HG03469 (cell line): ENCODE data around the gene NSG1.
"Not testable (repeated sequence)": the region's sequence is repeated elsewhere in the genome, so short reads cannot be mapped to it uniquely, and the experiment has no call there.

Experiments used
- ATAC-seq: cut with Tn5 transposase; IDR thresholded peaks from one replicate; pipeline ENCODE4 v1.9.1; 2021; ENCODE audit warnings: mild to moderate bottlenecking, moderate library complexity, moderate number of reproducible peaks; ENCODE audit not compliant: unreplicated experiment

The NSG1 gene

DNA sequence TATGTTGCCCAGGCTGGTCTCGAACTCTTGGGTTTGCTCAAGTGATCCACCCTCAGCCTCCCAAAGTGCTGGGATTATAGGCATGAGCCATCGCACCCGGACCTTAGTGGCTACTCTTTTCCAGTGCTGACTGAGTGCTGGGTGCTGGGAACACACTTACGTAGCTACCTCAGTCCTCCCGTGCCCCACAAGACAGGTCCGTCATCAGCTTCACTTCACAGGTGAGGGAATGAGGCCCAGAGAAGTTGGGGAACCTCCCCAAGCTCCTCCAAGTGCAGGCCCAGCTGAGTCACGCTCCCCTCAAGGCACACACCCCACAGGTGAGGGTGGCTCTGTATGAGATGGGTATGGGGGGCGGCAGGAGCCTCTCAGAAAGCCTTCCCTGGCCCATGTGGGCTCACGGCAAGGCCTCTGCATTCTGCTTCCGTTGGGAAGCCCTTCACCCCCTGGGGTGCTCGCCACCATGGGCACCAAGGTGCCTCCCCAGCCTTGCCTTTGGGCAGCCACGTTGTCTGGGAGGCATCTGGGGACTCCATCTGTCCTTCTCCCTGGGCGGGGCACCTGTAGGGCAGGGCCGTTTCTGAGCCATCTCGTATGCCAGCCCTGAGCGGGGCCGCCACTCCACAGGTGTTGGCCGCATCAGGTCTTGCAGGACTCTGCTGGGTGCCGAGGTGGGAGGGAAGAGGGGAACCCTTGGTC lies 28.4 kb downstream of the NSG1 start:
- no peak for ATAC-seq

DNA sequence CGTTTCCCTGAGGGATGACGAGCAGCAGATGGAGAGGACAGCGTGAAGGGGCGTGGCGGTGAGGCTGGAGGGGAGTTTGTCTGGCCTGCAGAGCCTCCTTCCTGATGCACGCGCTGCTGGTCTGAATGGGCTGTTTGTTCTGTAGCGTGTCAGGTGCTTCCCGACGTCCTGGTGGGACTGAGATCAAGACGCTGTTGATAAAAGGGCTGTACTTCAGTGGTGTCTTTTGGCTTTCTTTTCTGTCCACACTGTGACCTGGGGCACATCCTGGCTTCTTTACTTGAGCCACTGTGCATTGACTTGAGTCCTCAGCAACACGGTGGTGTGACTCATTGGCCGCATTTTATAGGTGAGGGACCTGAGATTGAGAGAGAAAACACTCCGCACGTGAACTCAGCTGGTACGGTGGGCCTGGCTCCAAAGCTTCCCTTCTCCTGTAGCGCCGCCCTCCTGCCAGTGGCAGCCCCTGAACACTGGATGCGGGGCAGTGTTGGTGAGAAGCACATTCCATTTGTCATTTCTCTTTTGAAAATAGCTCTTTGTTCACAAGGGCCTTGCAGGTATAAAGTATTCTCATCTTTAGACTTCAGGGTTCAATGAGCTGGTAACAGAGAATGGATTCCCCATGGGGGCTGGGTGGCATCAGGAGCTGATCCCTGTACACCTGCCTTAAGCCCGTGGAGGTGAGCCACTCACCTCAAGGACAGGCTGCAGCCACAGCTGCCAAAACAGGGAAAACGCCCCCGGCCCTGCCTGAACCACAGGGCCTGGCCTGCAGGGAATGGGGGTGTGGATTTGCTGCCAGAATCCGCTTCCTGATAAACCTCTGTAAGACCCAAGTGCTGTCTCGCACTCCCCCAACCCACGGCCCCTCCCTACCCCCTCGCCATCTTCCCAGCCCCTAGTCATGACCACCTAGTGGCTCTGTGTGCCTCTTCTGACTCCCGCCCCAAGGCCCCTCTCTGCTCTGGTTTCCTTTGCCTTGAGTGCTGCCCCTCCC lies 29.2 kb downstream of the NSG1 start:
- no peak for ATAC-seq

DNA sequence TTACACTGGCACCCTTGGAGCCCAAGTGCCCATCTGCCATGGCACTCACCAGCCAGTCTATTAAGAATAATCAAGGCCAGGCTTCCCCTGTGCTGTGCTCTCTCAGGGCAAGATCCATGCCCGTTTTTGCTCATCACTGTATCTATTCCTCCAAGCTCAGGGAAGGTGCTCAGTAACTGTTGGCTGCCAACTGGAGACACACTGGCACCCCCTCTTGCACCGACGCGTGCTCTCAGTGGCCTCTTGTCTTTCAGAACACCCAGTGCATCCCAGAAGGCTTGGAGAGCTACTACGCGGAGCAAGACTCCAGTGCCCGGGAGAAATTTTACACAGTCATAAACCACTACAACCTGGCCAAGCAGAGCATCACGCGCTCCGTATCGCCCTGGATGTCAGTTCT lies 30.1 kb downstream of the NSG1 start:
- no peak for ATAC-seq

DNA sequence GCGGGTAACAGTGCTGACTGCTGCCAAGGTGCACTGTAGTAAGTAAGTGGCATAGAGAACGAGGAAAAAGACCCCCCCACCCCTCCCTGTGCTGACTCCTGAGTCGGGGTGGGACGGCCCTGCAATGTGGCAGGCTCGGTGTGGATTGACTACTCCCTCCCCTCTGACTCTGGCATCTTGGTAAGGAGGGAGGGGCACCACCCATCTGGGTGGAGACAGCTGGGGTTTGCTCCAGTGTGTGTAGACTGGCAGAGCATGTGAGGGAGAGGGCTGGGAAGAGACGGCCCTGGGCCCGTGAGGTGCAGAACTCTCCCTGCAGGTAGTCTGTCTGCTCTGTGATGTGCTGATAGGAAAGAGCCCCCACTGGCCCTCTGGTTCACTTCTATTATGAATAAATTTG lies 31.0 kb downstream of the NSG1 start:
- no peak for ATAC-seq

DNA sequence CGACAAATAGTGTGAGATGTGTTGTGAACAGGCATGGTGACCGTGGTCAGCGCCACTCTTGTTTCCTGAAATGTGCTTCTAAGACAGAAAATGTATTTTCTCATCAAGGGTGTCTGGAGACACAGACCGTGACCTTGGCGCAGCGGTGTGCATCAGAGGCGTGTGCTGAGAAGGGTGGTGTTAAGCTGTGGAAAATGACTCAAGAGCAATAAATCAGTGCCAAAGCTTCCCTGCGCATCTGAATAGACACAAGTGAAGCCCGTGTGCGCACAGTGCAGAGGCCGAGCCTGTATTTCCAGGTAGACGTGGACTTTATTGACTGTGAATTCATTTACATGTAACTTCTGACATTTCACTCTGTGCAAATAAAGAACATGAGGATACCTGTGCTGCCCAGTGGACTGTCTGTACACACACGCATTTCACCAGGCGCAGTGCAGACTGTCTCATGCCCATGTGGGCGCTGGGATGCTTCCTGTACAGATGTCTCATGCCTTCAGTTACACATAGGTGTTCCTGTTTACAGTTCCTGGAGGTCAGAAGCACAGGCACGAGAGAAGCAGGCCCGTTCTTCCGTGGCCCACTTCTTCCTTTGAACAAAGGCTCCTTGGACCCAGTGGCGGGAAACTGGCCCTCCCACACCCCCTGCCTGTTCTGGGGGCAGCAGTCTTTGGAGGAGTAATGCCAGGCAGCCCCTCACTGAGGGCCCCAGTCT lies 31.9 kb downstream of the NSG1 start:
- no peak for ATAC-seq

DNA sequence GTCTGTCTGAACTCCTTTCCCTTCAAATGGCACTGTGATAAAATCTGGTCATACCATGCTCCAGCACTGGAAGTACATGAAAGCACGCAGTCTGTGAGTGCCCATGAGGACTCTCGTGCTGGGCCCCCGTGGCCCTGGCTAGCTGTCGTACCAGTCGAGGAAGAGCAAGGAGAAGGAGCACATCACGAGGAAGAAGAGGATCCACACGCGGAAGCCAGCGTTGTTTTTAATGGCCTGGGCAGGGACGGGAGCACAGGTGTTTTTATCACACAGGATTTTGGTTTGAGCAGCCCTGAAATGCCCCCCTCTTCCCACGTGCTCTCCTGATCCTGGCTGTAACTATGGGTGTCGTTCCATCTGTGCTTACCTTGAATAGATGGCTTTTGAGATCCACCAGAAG lies 33.0 kb downstream of the NSG1 start:
- ATAC-seq = no peak

DNA sequence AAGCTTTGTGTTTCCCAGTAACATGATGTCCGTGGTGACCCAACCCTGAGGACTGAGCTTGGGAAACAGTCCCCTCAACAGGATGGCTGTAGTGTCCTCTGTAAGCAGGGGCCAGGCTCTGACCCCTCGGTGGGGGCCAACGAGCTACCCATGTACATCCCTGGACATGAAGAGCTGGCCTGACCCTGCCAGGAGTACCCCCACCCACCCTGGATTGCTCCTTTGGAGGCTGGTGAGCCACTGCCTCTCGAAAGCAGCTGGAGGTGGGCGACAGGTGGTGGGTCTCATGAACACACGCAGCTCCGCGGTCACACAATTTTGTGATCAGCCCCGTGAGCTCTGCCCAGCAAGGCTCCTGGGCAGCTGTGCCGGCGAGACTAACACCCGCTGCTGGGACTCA lies 33.5 kb downstream of the NSG1 start:
- ATAC-seq = no peak

DNA sequence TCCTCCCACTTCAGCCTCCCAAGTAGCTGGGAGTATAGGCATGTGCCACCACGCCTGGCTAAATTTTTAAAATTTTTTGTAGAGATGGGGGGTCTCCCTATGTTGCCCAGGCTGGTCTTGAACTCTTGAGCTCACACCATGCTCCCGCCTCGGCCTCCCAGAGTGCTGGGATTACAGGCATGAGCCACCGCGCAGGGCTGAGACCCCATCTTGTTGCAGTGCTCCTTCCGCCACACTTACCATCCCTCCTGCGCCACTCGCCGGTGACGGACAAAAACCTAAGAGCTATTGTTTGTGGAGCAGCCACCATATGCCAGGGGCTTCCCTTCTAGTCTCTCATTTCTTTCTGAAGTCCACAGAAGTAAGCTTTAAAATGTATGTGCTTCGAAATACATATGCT lies 34.5 kb downstream of the NSG1 start:
- no peak for ATAC-seq

DNA sequence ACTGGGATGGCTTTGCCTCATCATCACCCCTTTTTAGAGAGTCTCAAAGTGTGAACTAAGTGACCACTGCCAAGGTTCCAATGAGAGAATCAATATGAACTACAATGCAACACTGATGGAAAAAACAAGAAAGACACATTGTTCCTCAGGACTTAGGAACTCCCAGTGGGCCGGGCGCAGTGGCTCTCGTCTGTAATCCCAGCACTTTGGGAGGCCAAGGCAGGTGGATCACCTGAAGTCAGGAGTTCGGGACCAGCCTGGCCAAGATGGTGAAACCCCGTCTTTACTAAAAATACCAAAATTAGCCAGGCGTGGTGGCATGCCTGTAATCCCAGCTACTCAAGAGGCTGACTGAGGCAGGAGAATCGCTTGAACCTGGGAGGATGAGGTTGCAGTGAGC lies 35.2 kb downstream of the NSG1 start:
- not testable (repeated sequence) for ATAC-seq

DNA sequence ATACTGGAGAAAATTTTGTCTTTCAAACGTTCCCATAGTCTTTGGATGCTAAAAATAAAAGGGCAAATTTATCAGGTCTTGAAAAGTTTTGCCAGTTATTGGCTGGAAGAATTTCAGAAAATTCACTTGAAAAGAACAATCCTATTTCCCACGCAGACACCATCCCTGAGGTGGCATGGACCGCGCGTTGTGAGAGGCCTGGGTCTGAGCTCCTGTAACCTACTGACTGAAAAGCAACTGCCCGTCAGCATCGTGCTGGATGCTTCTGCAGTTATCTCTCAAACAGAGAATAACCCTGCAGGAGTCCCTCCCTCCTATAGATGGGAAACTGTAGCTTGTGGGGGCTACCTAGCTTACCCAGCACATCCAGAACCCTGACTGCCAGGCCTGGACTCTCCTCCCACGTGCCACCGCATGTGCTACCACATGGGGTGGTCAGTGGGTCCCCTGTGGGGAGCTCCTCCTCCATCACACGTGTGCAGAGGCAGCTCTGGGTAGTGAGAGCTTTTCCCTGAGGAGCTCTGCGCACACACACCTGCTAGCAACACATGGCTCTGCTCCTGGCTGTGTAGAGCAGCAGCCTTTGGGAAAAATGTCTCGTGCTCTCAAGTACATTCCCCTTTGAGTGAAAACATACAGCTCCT lies 36.1 kb downstream of the NSG1 start:
- no peak for ATAC-seq

DNA sequence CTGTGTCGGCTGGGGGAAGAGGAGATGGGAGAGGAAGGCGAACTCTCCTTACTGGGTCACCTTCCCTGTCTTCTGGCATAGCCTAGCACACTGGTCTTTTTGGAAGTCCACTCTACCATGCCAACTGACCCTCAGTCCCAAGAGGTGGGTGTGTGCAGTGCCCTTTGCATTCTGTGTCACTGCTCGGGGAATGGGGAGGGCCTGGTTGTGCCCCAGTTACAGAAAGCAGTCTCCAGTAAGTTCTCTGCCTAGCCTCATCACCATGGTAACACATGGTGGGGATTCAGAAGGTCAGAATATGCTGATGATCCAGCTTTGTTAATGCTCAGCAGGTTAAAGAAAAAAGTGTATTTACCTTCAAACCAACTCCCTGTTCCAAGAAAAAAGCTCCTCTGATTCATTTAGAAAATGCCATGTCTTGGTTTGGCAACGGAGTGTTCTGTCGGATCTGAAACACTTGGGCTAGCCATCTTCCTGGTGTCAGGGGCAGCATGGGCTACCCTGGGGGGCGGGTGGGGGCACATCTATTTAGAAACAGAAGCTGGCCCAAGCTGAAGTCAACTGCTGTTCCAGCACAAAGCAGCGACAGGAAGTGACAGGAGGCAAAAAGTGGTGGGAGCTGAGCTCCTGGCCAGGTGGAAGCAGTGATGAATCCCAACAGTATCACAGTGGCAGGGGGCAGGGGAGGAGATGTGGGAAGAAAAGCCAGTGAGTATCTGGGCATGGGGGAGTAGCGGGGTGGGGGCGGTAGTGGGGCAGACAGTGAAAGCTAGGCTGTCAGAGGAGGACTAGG lies 37.0 kb downstream of the NSG1 start:
- ATAC-seq = no peak

DNA sequence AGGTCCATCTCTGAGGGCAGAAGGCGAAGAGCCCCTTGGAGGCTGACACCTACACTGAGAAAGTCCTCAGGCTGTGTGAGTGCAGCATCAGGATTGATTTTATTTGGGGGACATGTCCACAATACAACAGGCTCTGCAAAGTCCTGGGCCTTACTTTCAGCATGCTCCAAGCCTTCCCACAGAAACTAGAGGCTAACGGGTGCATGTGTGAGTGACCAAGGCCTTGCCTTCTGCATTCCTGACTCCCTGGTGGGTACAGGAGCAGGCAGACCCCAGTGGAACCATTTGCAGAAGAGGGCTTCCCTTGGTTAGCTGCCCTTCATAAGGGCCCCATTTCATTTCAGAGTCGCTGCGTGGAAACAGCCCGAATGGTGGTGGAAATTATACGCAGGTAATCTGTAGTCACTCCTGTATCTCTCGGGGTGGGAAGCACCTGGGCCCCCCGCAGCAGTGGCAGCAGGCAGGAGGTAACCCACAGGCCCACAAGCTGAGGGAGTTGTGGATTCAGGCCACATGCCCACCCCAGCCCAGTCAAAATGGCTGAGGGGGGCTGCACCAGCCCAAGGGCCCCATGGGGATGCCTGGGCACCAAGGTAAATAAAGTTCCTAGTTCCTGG lies 37.7 kb downstream of the NSG1 start:
- ATAC-seq = no peak

DNA sequence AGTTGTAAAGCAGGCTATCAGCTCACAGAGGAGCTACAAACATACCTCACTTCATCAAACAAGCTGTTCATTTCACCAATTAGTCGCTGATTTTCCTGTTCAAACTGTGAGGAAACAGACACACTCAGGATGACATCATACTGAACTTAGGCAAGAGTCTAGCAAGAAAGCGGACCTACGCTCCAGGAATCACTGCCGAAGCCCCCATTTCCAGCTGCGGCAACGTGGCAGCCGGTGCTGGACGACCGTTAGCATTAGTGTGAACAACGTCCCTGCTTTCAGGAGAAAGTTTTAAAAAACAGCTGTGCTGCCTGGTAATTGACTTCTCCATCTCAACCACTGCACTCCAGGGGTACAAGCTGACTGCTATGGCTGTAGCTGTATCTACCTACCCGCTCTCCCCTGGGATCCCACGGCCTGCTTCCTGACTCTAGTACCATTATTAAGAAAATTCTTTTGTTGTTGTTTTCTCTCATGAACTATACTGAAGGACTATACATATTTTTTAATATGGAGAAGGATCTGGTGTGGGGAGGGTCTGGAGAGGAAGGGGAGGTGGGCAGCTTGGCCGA lies 38.3 kb downstream of the NSG1 start:
- ATAC-seq = no peak

DNA sequence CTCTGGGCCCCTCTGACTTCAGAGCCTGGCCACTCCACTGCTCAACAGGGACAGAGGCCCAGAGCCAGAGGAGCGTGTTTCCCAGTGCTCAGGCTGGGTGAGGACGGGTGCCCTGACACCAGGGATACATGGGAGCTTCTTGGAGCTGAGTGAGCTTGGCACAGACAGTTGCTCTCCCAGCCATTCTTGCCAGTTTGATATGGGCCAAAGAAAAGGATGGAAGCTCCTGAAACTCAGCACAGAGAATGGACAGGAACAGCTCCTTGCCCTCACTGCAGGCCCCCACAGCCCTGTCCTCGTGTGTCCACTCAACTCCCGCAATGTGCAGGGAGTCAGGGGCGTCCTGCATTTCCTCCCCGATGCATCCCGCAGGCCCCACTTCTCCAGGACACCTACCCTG lies 38.8 kb downstream of the NSG1 start:
- ATAC-seq = no peak

DNA sequence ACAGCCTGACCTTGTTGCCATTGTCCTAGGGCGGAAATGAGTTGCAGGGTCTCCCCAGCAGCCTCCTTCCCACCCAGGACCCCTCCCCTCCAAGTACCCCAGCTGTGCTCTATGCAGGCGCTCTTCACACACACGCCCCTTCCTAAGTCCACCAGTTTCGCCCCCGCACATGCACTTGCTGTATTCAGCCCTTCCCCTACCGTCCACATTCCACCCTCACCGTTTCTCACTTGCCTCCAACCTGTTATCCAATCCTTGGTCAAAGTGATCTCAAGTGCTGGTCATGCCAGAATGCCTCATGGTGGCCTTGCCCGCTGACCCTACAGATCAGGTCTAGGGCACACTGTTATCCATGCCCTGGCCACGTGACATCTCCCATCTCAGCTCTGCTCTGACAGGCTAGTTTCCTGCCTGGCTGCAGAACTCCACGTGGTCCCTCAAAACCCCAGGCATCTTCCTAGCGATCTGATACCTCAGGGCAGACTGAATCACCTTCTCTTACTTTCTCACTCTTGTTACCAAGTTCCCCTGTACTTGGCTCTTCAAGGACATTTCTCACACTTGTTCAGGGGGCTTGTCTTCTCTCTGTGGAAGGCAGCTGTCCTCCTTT lies 39.7 kb downstream of the NSG1 start:
- ATAC-seq = no peak

DNA sequence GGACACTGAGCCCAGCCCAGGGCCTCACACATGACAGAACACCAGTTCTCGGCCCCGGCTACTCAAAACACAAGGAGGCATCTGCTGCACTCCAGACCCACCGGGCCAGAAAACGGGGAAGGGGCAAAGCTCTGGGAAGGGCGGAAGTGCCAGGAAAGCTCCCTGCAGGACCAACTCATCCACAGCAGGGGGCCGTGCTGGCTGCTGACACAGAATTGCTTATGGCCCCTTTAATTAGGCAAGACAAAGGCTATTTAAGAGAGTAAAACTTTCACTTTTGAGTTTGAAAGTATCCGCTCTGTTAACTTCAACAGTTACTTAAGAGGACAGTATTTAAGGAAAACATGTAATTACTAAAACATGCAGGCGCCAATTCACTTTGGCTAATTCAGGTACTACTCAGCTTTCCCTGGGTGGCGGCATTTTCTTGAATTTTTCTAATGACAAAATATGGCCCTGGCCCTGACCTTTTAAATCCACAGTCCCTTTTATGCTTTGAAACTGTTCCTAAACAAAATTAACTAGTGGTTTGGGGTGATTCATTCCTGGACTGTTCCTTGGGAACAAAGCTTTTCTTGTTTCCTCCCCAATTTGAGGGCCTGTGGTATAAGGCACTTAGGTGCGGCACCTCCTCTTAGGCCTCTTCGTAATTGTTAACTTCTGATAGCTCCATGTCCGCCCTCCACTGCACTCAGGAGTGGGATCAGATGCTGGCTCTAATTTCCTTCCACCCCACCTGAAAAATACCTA lies 40.4 kb downstream of the NSG1 start:
- ATAC-seq = no peak

DNA sequence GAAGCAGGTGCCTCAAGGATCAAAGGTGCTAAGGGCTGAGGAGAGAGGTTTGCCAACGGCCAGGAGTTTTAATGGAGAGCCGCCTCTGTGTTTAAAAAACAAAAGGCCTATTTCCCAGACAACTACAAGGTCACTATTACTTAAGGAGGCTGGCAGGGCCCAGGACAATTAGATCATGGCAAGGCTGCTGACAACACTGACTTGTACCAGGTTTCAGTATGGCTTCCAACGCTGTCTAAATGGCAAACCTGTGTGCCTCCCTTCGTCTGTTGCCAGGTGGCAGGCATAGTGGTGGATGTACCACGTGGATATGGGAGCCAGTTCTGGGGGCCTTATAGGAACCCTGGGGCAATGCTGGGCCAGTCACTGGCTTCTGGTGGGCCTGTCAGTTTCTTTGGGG lies 41.0 kb downstream of the NSG1 start:
- no peak for ATAC-seq
